GM21723 (cell line): ENCODE measurements around the gene SLC25A15.

ENCODE experiments used
- ATAC-seq: cut with Tn5 transposase; IDR thresholded peaks from one replicate; pipeline ENCODE4 v1.9.1; 2021; ENCODE audit warnings: mild to moderate bottlenecking, moderate library complexity; ENCODE audit not compliant: unreplicated experiment

The SLC25A15 gene

GRCh38 chr13:40789275-40790153, at the start of gene SLC25A15:
Gene SLC25A15, plus strand, starts transcription at chr13:40789611. Its CDS starts 3,616 bp downstream, at chr13:40793227.
- peak; percentile 82 for ATAC-seq

- ATAC-seq = no peak
Measured at GRCh38 chr13:40749327-40749726, 40.1 kb upstream of the SLC25A15 start.

GRCh38 chr13:40755082-40755700, 34.2 kb upstream of the SLC25A15 start:
- no peak for ATAC-seq

GRCh38 chr13:40756042-40756441, 33.4 kb upstream of the SLC25A15 start:
- ATAC-seq = peak; percentile 77

GRCh38 chr13:40758811-40759210, 30.6 kb upstream of the SLC25A15 start:
- no peak for ATAC-seq

- no peak for ATAC-seq
Measured at GRCh38 chr13:40762849-40763248, 26.6 kb upstream of the SLC25A15 start.

GRCh38 chr13:40764587-40765403, 24.6 kb upstream of the SLC25A15 start:
- no peak for ATAC-seq

- no peak for ATAC-seq
Measured at GRCh38 chr13:40765602-40766001, 23.8 kb upstream of the SLC25A15 start.

- ATAC-seq = no peak
Measured at GRCh38 chr13:40769970-40770369, 19.4 kb upstream of the SLC25A15 start.

- ATAC-seq = no peak
Measured at GRCh38 chr13:40770609-40770933, 18.8 kb upstream of the SLC25A15 start.

GRCh38 chr13:40770934-40771618, 18.3 kb upstream of the SLC25A15 start, which contains the start of gene MRPS31:
Gene MRPS31, minus strand, starts transcription at chr13:40771190. Its CDS starts 54 bp downstream, at chr13:40771136.
- ATAC-seq = peak; percentile 97

- ATAC-seq = no peak
Measured at GRCh38 chr13:40772765-40773473, 16.5 kb upstream of the SLC25A15 start.

- ATAC-seq = no peak
Measured at GRCh38 chr13:40774672-40775071, 14.7 kb upstream of the SLC25A15 start.

- ATAC-seq = no peak
Measured at GRCh38 chr13:40776232-40776631, 13.2 kb upstream of the SLC25A15 start.

- ATAC-seq = peak; percentile 66
Measured at GRCh38 chr13:40776681-40777165, 12.7 kb upstream of the SLC25A15 start.

- ATAC-seq = peak; percentile 85
Measured at GRCh38 chr13:40777166-40777808, 12.1 kb upstream of the SLC25A15 start.

GRCh38 chr13:40777809-40778175, 11.6 kb upstream of the SLC25A15 start:
- no peak for ATAC-seq

- ATAC-seq = no peak
Measured at GRCh38 chr13:40779049-40779448, 10.4 kb upstream of the SLC25A15 start.

- no peak for ATAC-seq
Measured at GRCh38 chr13:40779796-40780285, 9.6 kb upstream of the SLC25A15 start.
